HG03060 (cell line): ENCODE data around the gene SULT1A1.
"Not testable (repeated sequence)": the region's sequence is repeated elsewhere in the genome, so short reads cannot be mapped to it uniquely, and the experiment has no call there.

Experiments used
- ATAC-seq: cut with Tn5 transposase; IDR thresholded peaks from one replicate; pipeline ENCODE4 v1.9.1; 2021; ENCODE audit warnings: low read depth, moderate number of reproducible peaks; ENCODE audit not compliant: unreplicated experiment

The SULT1A1 gene

GRCh38 chr16:28608867-28609596 is 812 bp downstream of the SULT1A1 start:
- not testable (repeated sequence) for ATAC-seq

GRCh38 chr16:28608496-28608808 is 1.4 kb downstream of the SULT1A1 start:
- not testable (repeated sequence) for ATAC-seq

GRCh38 chr16:28607681-28608495 is 2.0 kb downstream of the SULT1A1 start:
- not testable (repeated sequence) for ATAC-seq

GRCh38 chr16:28607116-28607623 is 2.7 kb downstream of the SULT1A1 start:
- ATAC-seq = no peak

- ATAC-seq = no peak
Measured at GRCh38 chr16:28606291-28607115, 3.3 kb downstream of the SULT1A1 start.

GRCh38 chr16:28604186-28604565 is 5.7 kb downstream of the SULT1A1 start:
- ATAC-seq = no peak

- no peak for ATAC-seq
Measured at GRCh38 chr16:28603381-28604185, 6.3 kb downstream of the SULT1A1 start.

GRCh38 chr16:28602529-28602928 is 7.3 kb downstream of the SULT1A1 start:
- ATAC-seq = no peak

GRCh38 chr16:28602062-28602461 is 7.8 kb downstream of the SULT1A1 start:
- ATAC-seq = not testable (repeated sequence)

GRCh38 chr16:28601589-28601988 is 8.3 kb downstream of the SULT1A1 start:
- not testable (repeated sequence) for ATAC-seq

- not testable (repeated sequence) for ATAC-seq
Measured at GRCh38 chr16:28600965-28601364, 8.9 kb downstream of the SULT1A1 start.

GRCh38 chr16:28599377-28600285 is 10.2 kb downstream of the SULT1A1 start:
- ATAC-seq = not testable (repeated sequence)

- no peak for ATAC-seq
Measured at GRCh38 chr16:28597692-28598261, 12.1 kb downstream of the SULT1A1 start.

GRCh38 chr16:28596840-28597691 is 12.8 kb downstream of the SULT1A1 start, which contains the start of gene SULT1A2:
Gene SULT1A2 (minus strand): TSS chr16:28597050. CDS start chr16:28595930, 1,120 bp downstream.
- no peak for ATAC-seq

- no peak for ATAC-seq
Measured at GRCh38 chr16:28596115-28596630, 13.7 kb downstream of the SULT1A1 start.

- not testable (repeated sequence) for ATAC-seq
Measured at GRCh38 chr16:28595451-28595850, 14.4 kb downstream of the SULT1A1 start.

GRCh38 chr16:28592979-28593553 is 16.8 kb downstream of the SULT1A1 start:
- ATAC-seq = no peak
